ENCODE measurements around the gene MAP6D1. TPM values are rescaled to one million over a fixed set of nuclear protein-coding genes. Genes with fewer than 3 reads are reported as not detected.

The MAP6D1 gene
- total RNA-seq, 8 experiments from 2014 or later = 1.2 to 4.4 (median 2.1) TPM; not detected in 1

DNA sequence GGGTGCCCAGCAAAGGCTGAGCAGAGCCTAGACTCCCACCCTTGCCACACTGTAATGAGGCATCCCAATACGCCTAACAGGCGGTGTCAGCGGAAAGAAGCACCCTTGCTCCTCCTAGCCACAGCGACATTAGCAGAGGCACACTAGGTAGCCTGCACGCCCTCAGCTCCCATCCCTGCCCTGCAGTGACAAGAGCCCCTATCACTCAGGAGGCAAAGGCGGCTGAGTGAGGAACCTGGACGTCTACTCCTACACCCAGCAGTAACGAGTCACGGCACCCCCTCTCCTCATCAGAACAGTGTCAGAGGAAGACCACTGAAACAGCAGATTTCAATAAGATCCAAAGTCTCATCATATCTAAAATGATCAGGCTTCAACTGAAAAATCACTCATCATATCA lies 12.0 kb upstream of the MAP6D1 start:
- in situ Hi-C loops (cut with MboI; ENCODE audit: low pct_unique_long_range_greater_than_20kb in 2 of 9, low sequenced_read_pairs in 9 of 9, unreplicated experiment in 9 of 9) = no loop called here
- Histone ChIP-seq H3K27ac (no peak overlapping the region), H3K4me1 (replicated peaks in 1 of 2) (peaks cover 14 to 17% of the 10 kb centered on the region in 2 donors), H3K4me3 (no peak overlapping the region)
- no peak for ATAC-seq (replicated peaks in 6 of 8)
- 70 to 100% (median 90%) methylated on average over 1 to 9 of the region's 9 CpGs; no CpG with 5 or more reads in 3 of the 10 experiments for WGBS, 10 experiments

DNA sequence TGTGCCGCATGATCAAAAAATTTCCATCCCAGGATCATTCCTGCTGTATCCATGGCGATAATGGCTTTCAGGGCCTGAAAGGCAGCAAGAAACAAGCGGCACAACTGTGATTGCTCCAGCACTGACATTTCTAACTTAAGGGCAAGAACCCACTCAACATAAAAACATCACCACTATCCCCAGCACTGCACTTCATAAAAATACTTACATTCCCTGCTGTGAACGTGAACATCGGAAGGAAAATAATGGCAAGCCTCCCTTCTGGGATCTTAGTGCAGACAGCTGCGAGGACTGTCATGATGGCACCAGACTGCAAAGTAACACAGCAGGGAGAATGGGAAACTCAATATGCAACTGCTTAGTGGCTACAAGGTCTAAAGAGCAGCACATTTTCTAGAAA lies 8.1 kb upstream of the MAP6D1 start:
- in situ Hi-C loops (cut with MboI; ENCODE audit: low pct_unique_long_range_greater_than_20kb in 2 of 9, low sequenced_read_pairs in 9 of 9, unreplicated experiment in 9 of 9) = no loop called here
- Histone ChIP-seq H3K27ac (no peak overlapping the region), H3K4me3 (no peak overlapping the region), H3K4me1 (replicated peaks in 1 of 2) (peaks cover 14 to 17% of the 10 kb centered on the region in 2 donors)
- WGBS, 10 experiments = 41 to 93% (median 70%) methylated on average over 1 to 4 of the region's 6 CpGs; no CpG with 5 or more reads in 4 of the 10 experiments
- peak in 3 of 8 experiments; percentile 24 to 67 (median 37) for ATAC-seq (replicated peaks in 6 of 8)

GRCh38 chr3:183830187-183830586 lies 4.8 kb upstream of the MAP6D1 start:
- Histone ChIP-seq H3K4me1 (replicated peaks in 1 of 2) (peaks cover 23 to 25% of the 10 kb centered on the region in 2 donors), H3K27ac (no peak overlapping the region), H3K4me3 (no peak overlapping the region)
- no peak for ATAC-seq (replicated peaks in 6 of 8)
- WGBS, 10 experiments = 85 to 100% (median 92%) methylated on average over 1 to 9 of the region's 9 CpGs; no CpG with 5 or more reads in 5 of the 10 experiments
- in situ Hi-C loops (cut with MboI; ENCODE audit: low pct_unique_long_range_greater_than_20kb in 2 of 9, low sequenced_read_pairs in 9 of 9, unreplicated experiment in 9 of 9) = no loop called here

GRCh38 chr3:183829466-183829865 lies 4.1 kb upstream of the MAP6D1 start:
- Histone ChIP-seq H3K4me3 (no peak overlapping the region), H3K4me1 (replicated peaks in 1 of 2) (peaks cover 23 to 25% of the 10 kb centered on the region in 2 donors), H3K27ac (no peak overlapping the region)
- in situ Hi-C loops (cut with MboI; ENCODE audit: low pct_unique_long_range_greater_than_20kb in 2 of 9, low sequenced_read_pairs in 9 of 9, unreplicated experiment in 9 of 9) = no loop called here
- 80 to 100% (median 92%) methylated on average over 1 to 5 of the region's 9 CpGs; no CpG with 5 or more reads in 2 of the 10 experiments for WGBS, 10 experiments
- ATAC-seq (replicated peaks in 6 of 8) = no peak

DNA sequence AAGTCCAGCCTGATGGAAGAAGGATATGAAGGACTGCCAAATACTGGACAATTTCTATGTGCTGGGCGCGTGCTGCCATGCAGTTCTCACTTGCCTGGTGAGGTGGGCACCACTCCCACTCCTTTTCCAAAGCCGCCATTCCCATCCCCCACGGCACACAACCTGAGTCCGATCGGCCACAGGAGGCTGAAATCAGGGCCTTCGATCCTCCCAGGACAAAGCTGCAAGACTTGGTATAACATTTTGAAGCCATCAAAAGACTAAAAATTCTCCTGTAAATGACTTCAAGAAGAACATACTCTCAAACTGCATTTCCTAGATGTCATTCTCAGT lies 3.1 kb upstream of the MAP6D1 start:
- Histone ChIP-seq H3K4me3 (no peak overlapping the region), H3K4me1 (replicated peaks in 1 of 2) (peaks cover 17 to 24% of the 10 kb centered on the region in 2 donors), H3K27ac (no peak overlapping the region)
- 17 to 100% (median 94%) methylated on average over 1 to 7 of the region's 7 CpGs; no CpG with 5 or more reads in 2 of the 10 experiments for WGBS, 10 experiments
- in situ Hi-C loops (cut with MboI; ENCODE audit: low pct_unique_long_range_greater_than_20kb in 2 of 9, low sequenced_read_pairs in 9 of 9, unreplicated experiment in 9 of 9) = no loop called here
- no peak for ATAC-seq (replicated peaks in 6 of 8)

DNA sequence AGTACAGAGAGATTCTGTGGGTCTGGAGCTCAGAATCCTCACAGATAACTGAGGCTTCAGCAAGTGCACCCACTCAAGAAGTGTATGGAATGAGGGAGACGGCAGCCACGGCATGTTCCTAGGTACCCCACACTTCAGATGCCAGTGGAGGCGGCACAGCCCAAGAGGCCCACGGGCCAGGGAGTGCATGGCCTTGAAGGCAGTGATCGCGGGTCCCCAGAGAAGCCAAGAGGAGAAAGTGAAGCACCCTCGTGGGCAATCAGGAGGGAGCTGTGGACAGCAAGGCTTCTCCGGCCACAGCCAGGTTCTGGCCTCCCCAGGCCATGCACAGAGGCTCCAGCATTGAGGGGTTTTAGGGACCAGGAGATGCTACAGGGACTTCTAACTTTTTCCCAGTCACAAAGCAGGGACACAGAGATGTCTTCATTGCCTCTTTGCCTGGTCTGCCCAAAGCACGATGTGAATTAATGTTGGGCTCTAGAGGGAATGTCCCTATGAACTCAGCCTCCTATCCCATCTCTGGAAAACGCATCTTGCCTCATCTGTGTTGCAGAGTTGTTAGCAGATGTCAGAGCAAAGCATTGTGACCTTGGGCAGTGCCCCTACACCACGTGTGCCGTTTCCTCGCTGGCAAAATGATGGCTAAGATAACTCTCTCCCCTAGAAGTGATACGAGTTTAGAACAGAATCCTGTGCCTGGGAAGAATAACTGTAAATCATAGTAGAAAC lies 2.6 kb upstream of the MAP6D1 start:
- Histone ChIP-seq H3K4me1 (replicated peaks in 1 of 2) (peaks cover 11 to 19% of the 10 kb centered on the region in 2 donors), H3K27ac (no peak overlapping the region), H3K4me3 (no peak overlapping the region)
- no peak for ATAC-seq (replicated peaks in 6 of 8)
- in situ Hi-C loops (cut with MboI; ENCODE audit: low pct_unique_long_range_greater_than_20kb in 2 of 9, low sequenced_read_pairs in 9 of 9, unreplicated experiment in 9 of 9) = no loop called here
- WGBS, 10 experiments = 53 to 95% (median 90%) methylated on average over 2 to 10 of the region's 14 CpGs; no CpG with 5 or more reads in 3 of the 10 experiments

GRCh38 chr3:183826448-183827250 lies 1.3 kb upstream of the MAP6D1 start:
- 67 to 100% (median 86%) methylated on average over 2 to 8 of the region's 14 CpGs; no CpG with 5 or more reads in 2 of the 10 experiments for WGBS, 10 experiments
- ATAC-seq (replicated peaks in 6 of 8) = no peak
- no peak overlapping the region for H3K27ac ChIP-seq
- no peak overlapping the region for H3K4me3 ChIP-seq
- H3K4me1 ChIP-seq (replicated peaks in 1 of 2) = peaks cover 9 to 15% of the 10 kb centered on the region in 2 donors
- in situ Hi-C loops (cut with MboI; ENCODE audit: low pct_unique_long_range_greater_than_20kb in 2 of 9, low sequenced_read_pairs in 9 of 9, unreplicated experiment in 9 of 9) = no loop called here

DNA sequence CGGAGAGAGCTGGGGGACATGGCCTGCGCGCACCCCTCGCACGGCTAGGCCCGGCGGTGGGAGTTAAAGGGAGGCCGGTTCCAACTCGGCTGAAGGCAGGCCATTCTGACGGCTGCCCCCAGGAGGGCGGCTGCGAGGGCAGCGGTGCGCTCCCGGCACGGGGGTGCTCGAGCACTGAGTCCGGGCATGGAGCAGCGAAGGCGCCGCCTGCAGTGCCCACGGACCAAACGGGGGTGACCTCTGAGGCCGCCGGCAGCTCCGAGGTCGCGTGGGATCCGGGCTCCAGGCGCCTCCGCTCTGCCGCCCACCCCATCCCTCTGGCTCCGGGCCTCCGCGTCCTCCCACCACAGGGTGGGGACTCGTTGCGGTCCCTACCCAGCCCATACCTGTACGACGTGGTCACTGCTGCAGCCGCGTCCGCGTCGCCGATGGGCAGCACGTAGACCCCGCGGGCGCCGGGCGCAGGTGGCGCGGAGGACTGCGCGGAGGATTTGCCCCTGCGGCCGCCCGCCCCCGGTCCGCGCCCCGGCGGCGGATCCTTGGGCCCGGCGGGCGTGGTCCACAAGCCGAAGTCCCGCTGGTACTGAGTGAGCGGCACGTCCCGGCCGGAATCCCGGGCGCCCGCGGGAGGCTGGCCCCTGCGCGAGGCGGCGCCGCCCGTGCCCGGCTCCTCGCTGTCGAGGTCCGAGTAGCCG lies 469 bp downstream of the MAP6D1 start:
- 0 to 5% (median 2%) methylated on average over 3 to 9 of the region's 88 CpGs; no CpG with 5 or more reads in 6 of the 10 experiments for WGBS, 10 experiments
- Histone ChIP-seq H3K4me3 (peak overlapping the region; percentile 41 to 78 (median 50)), H3K27ac (peak overlapping the region in 1 of 2 donors; percentile 44), H3K4me1 (replicated peaks in 1 of 2) (peaks cover 9 to 15% of the 10 kb centered on the region in 2 donors)
- ATAC-seq (replicated peaks in 6 of 8) = peak; percentile 50 to 64 (median 58)
- in situ Hi-C loops (cut with MboI; ENCODE audit: low pct_unique_long_range_greater_than_20kb in 2 of 9, low sequenced_read_pairs in 9 of 9, unreplicated experiment in 9 of 9) = no loop called here

- WGBS, 10 experiments = 0 to 81% (median 66%) methylated on average over 1 to 5 of the region's 5 CpGs; no CpG with 5 or more reads in 1 of the 10 experiments
- Histone ChIP-seq H3K4me3 (peak overlapping the region in 2 of 5 donors; percentile 54 to 78), H3K27ac (no peak overlapping the region), H3K4me1 (replicated peaks in 1 of 2) (peaks cover 9 to 15% of the 10 kb centered on the region in 2 donors)
- ATAC-seq (replicated peaks in 6 of 8) = no peak
- in situ Hi-C loops (cut with MboI; ENCODE audit: low pct_unique_long_range_greater_than_20kb in 2 of 9, low sequenced_read_pairs in 9 of 9, unreplicated experiment in 9 of 9) = no loop called here
Observed at GRCh38 chr3:183823963-183824362, 1.4 kb downstream of the MAP6D1 start.

DNA sequence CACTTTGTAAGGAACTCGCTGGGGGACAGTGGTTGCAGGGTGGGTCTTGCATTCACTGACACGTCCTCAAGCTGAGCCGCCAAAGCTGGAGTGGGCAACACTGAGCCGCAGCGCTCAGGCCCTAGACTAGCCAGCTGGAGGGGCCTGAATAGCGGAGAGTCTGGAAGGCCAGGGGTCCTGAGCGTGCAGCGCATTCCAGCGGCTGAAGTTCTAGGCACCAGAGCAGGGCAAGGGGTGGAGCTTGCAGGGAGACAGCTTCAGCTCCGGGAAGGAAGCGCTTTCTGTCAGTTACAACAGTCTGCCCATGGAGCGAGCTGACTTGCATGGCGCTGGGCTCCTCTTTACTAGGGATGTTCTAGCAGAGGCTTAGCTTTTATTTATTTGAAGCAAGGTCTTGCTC lies 2.7 kb downstream of the MAP6D1 start:
- WGBS, 10 experiments = 50 to 100% (median 81%) methylated on average over 1 to 8 of the region's 13 CpGs; no CpG with 5 or more reads in 4 of the 10 experiments
- no peak for ATAC-seq (replicated peaks in 6 of 8)
- Histone ChIP-seq H3K4me1 (replicated peaks in 1 of 2) (peaks cover 9 to 15% of the 10 kb centered on the region in 2 donors), H3K4me3 (no peak overlapping the region), H3K27ac (no peak overlapping the region)
- in situ Hi-C loops (cut with MboI; ENCODE audit: low pct_unique_long_range_greater_than_20kb in 2 of 9, low sequenced_read_pairs in 9 of 9, unreplicated experiment in 9 of 9) = no loop called here

DNA sequence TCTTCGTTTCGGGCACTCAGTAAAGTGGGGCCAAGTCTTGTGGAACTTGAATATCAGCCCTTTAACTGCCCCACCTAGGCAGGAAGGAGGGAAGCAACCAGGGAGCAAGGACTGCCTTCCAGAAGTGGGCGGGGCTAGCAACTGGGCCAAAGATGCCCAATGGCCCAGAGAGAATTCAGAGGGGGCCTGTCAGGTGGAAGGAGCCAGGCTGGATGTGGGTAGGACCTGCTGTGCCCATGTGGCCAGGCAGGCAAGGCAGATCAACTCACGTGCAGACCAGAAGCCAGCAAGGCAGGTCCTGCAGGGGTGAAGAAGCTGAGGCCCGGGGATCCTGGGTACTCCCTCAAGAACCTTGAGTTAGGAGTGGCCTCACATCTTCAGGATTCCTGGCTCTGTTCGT lies 5.5 kb downstream of the MAP6D1 start:
- WGBS, 10 experiments = 89 to 91% methylated on average over 5 to 6 of the region's 6 CpGs; no CpG with 5 or more reads in 8 of the 10 experiments
- no peak overlapping the region for H3K27ac ChIP-seq
- no peak for ATAC-seq (replicated peaks in 6 of 8)
- in situ Hi-C loops (cut with MboI; ENCODE audit: low pct_unique_long_range_greater_than_20kb in 2 of 9, low sequenced_read_pairs in 9 of 9, unreplicated experiment in 9 of 9) = no loop called here
- peaks cover 0 to 8% of the 10 kb centered on the region in 2 donors for H3K4me1 ChIP-seq (replicated peaks in 1 of 2)
- no peak overlapping the region for H3K4me3 ChIP-seq

- Histone ChIP-seq H3K27ac (no peak overlapping the region), H3K4me3 (no peak overlapping the region), H3K4me1 (replicated peaks in 1 of 2) (peaks cover 0 to 5% of the 10 kb centered on the region in 2 donors)
- WGBS, 10 experiments = 83 to 100% (median 100%) methylated on average over 1 to 4 of the region's 25 CpGs; no CpG with 5 or more reads in 4 of the 10 experiments
- in situ Hi-C loops (cut with MboI; ENCODE audit: low pct_unique_long_range_greater_than_20kb in 2 of 9, low sequenced_read_pairs in 9 of 9, unreplicated experiment in 9 of 9) = no loop called here
- peak in 1 of 8 experiments; percentile 7 for ATAC-seq (replicated peaks in 6 of 8)
Observed at GRCh38 chr3:183818706-183819624, 6.4 kb downstream of the MAP6D1 start.

Data from motor neuron (in vitro differentiated cells).